ENCODE results near the gene GTF2IRD2.
"Not testable (repeated sequence)": the region's sequence is repeated elsewhere in the genome, so short reads cannot be mapped to it uniquely, and the experiment has no call there.

GTF2IRD2 gene

GRCh38 chr7:74798644-74799043 is 52.8 kb downstream of the GTF2IRD2 start:
- CTCF ChIA-PET; DNase-seq (ENCODE audit: low read depth, low spot score); H3K4me3 ChIP-seq (ENCODE audit: low read depth, low read length); POLR2A ChIA-PET: not testable (repeated sequence)

- POLR2A ChIA-PET, result not testable (repeated sequence)
These were observed 53.4 kb downstream of the GTF2IRD2 start for GRCh38 chr7:74797848-74798622.

GRCh38 chr7:74789200-74789736 is 62.1 kb downstream of the GTF2IRD2 start:
- H3K4me3 ChIP-seq (ENCODE audit: low read depth, low read length); POLR2A ChIA-PET; DNase-seq (ENCODE audit: low read depth, low spot score); CTCF ChIA-PET: not testable (repeated sequence)

More at GRCh38 chr7:74797848-74798622, 53.4 kb downstream of the GTF2IRD2 start:
- DNase-seq (ENCODE audit: low read depth, low spot score); CTCF ChIA-PET; H3K4me3 ChIP-seq (ENCODE audit: low read depth, low read length): not testable (repeated sequence)

GRCh38 chr7:74788369-74789150 is 62.8 kb downstream of the GTF2IRD2 start:
- CTCF ChIA-PET; DNase-seq (ENCODE audit: low read depth, low spot score); POLR2A ChIA-PET: not testable (repeated sequence)
- peak overlapping the region; percentile 44 for H3K4me3 ChIP-seq (ENCODE audit: low read depth, low read length)

GRCh38 chr7:74783595-74783994 is 67.8 kb downstream of the GTF2IRD2 start:
- DNase-seq (ENCODE audit: low read depth, low spot score); CTCF ChIA-PET; POLR2A ChIA-PET; H3K4me3 ChIP-seq (ENCODE audit: low read depth, low read length): not testable (repeated sequence)

GRCh38 chr7:74781746-74782145 is 69.7 kb downstream of the GTF2IRD2 start:
- H3K4me3 ChIP-seq (ENCODE audit: low read depth, low read length); CTCF ChIA-PET; POLR2A ChIA-PET; DNase-seq (ENCODE audit: low read depth, low spot score): not testable (repeated sequence)

- CTCF ChIA-PET; POLR2A ChIA-PET; H3K4me3 ChIP-seq (ENCODE audit: low read depth, low read length); DNase-seq (ENCODE audit: low read depth, low spot score): not testable (repeated sequence)
These were observed 72.4 kb downstream of the GTF2IRD2 start for GRCh38 chr7:74779053-74779452.

- H3K4me3 ChIP-seq (ENCODE audit: low read depth, low read length); POLR2A ChIA-PET; CTCF ChIA-PET; DNase-seq (ENCODE audit: low read depth, low spot score): not testable (repeated sequence)
These were observed 76.3 kb downstream of the GTF2IRD2 start for GRCh38 chr7:74775111-74775510.

- CTCF ChIA-PET; POLR2A ChIA-PET; H3K4me3 ChIP-seq (ENCODE audit: low read depth, low read length); DNase-seq (ENCODE audit: low read depth, low spot score): not testable (repeated sequence)
These were observed 77.3 kb downstream of the GTF2IRD2 start, which contains the start of gene NCF1 for GRCh38 chr7:74773760-74774750. NCF1 (plus strand) TSS chr7:74774011; CDS start chr7:74774032, 21 bp downstream.

- H3K4me3 ChIP-seq (ENCODE audit: low read depth, low read length); CTCF ChIA-PET; DNase-seq (ENCODE audit: low read depth, low spot score); POLR2A ChIA-PET: not testable (repeated sequence)
These were observed 79.3 kb downstream of the GTF2IRD2 start for GRCh38 chr7:74772093-74772492.

- POLR2A ChIA-PET; DNase-seq (ENCODE audit: low read depth, low spot score); H3K4me3 ChIP-seq (ENCODE audit: low read depth, low read length); CTCF ChIA-PET: not testable (repeated sequence)
These were observed 81.3 kb downstream of the GTF2IRD2 start for GRCh38 chr7:74770062-74770461.

GRCh38 chr7:74766991-74767390 is 84.4 kb downstream of the GTF2IRD2 start:
- H3K4me3 ChIP-seq (ENCODE audit: low read depth, low read length); POLR2A ChIA-PET; CTCF ChIA-PET; DNase-seq (ENCODE audit: low read depth, low spot score): not testable (repeated sequence)

GRCh38 chr7:74766509-74766908 is 84.9 kb downstream of the GTF2IRD2 start:
- CTCF ChIA-PET; DNase-seq (ENCODE audit: low read depth, low spot score); H3K4me3 ChIP-seq (ENCODE audit: low read depth, low read length); POLR2A ChIA-PET: not testable (repeated sequence)

- DNase-seq (ENCODE audit: low read depth, low spot score); CTCF ChIA-PET; H3K4me3 ChIP-seq (ENCODE audit: low read depth, low read length); POLR2A ChIA-PET: not testable (repeated sequence)
These were observed 86.0 kb downstream of the GTF2IRD2 start for GRCh38 chr7:74765205-74765918.

- POLR2A ChIA-PET; H3K4me3 ChIP-seq (ENCODE audit: low read depth, low read length); DNase-seq (ENCODE audit: low read depth, low spot score); CTCF ChIA-PET: not testable (repeated sequence)
These were observed 92.4 kb downstream of the GTF2IRD2 start for GRCh38 chr7:74758982-74759381.

GRCh38 chr7:74758268-74758667 is 93.1 kb downstream of the GTF2IRD2 start:
- CTCF ChIA-PET; H3K4me3 ChIP-seq (ENCODE audit: low read depth, low read length); DNase-seq (ENCODE audit: low read depth, low spot score); POLR2A ChIA-PET: not testable (repeated sequence)
